Ovary (tissue), 9 donors: ENCODE data around the gene NF1. TPM values are rescaled to one million over a fixed set of nuclear protein-coding genes. Genes with fewer than 3 reads are reported as not detected.
"Not testable (repeated sequence)": the region's sequence is repeated elsewhere in the genome, so short reads cannot be mapped to it uniquely, and the experiment has no call there.

ENCODE experiments used
- DNase-seq, 5 donors: peaks; one replicate each; pipeline ENCODE4 v3.0.0-alpha.2; 2019 to 2020
- H3K27ac ChIP-seq, 2 donors: fragments of 200-600 bp; one replicate each; pipeline versions ENCODE4 v1.5.1 to v1.8.0; 2019 to 2022
- H3K27me3 ChIP-seq: fragments of 200-600 bp; one replicate; pipeline ENCODE4 v1.8.0; 2022
- H3K36me3 ChIP-seq: fragments of 200-600 bp; sonication (generic); one replicate; pipeline ENCODE4 v1.5.1; 2019
- H3K4me1 ChIP-seq: one replicate; pipeline ENCODE4 v1.8.1; 2013; ENCODE audit warnings: mild to moderate bottlenecking, moderate library complexity; ENCODE audit not compliant: insufficient read depth
- H3K4me3 ChIP-seq: fragments of 200-600 bp; sonication (generic); one replicate; pipeline ENCODE4 v1.5.1; 2017
- H3K9me3 ChIP-seq, 2 donors: fragments of 200-600 bp in 1 of 2; sonication (generic) in 1 of 2; one replicate each; pipeline versions ENCODE4 v1.5.1 to v1.8.1; 2013 to 2019; ENCODE audit warnings: mild to moderate bottlenecking in 1 of 2, moderate library complexity in 1 of 2
- EP300 ChIP-seq: sonication (generic); formaldehyde crosslinking; IDR thresholded peaks from one replicate; pipeline ENCODE4 v1.6.1; 2017; ENCODE audit warnings: antibody characterized with exemption
- POLR2A ChIP-seq: fragments of 450-650 bp; IDR thresholded peaks from one replicate; pipeline ENCODE4 v1.6.1; 2017; ENCODE audit warnings: antibody characterized with exemption, mild to moderate bottlenecking, moderate library complexity
- WGBS, 3 donors: extraction: QIAGEN DNeasy Blood & Tissue Kit in 1 of 3; methylation state at CpG; one replicate each; pipeline versions ENCODE4 v1.1.5 to v1.1.7; 2013 to 2017; 5-methylcytosine and 5-hydroxymethylcytosine counted together
- intact Hi-C, 4 donors: fragments of 100-400 bp; cut with DNase I; formaldehyde crosslinking; loops; one replicate each; pipeline versions ENCODE4 v1.11.0 to v1.15.1; 2022 to 2023
- polyA plus RNA-seq, 2 donors: library from polyadenylated mRNA; stranded (reverse); fragments of 200-250 nt in 1 of 2; fragments of 350-450 nt in 1 of 2; fragmentation: Illumina TruSeq in 1 of 2; extraction: RNeasy Lipid Tissue Mini Kit (QIAGEN cat#74804) in 1 of 2; gene quantifications; one replicate each; pipeline ENCODE4 v1.2.3, GENCODE V29; 2013 to 2014
- total RNA-seq, 7 donors: library from RNA; depleted of rRNA in 2 of 7; stranded (reverse); fragments of >200 nt in 2 of 7; fragmentation: NEBNext Ultra II Directional in 3 of 7; extraction: Animal tissue kit (Norgen Biotek cat#: 25700) in 3 of 7; gene quantifications; one replicate each; pipeline versions ENCODE4 v1.1.0 to v1.2.4, GENCODE V29; 2016 to 2023
- TF ChIP-seq, protein P1 (sequence below), 3 donors: fragments of 450-650 bp in 2 of 3; fragments of 200-600 bp in 1 of 3; IDR thresholded peaks; one replicate each; pipeline versions ENCODE4 v1.5.1 to v1.8.0; 2016 to 2022; ENCODE audit warnings: antibody characterized with exemption in 3 of 3, mild to moderate bottlenecking in 1 of 3
- donor health status: DM: no; HTN: no; CAD: no; lungs with moderate emphysema.
- donor health status: DM: no; HTN: no; CAD: no.
- donor health status: Bipolar disorder and iron deficiency.
- donor health status: DM: yes; HTN: yes; CAD: no.
- donor health status: DM: no; HTN: no; CAD: no.
- donor health status: DM: yes; HTN: yes; CAD: no.

The NF1 gene
- total and polyA plus RNA-seq, 9 donors = 11.1 to 62.0 (median 57.0) TPM

GRCh38 chr17:31195305-31195704 lies 100.5 kb downstream of the NF1 start:
- no peak overlapping the region for H3K4me3 ChIP-seq
- intact Hi-C loops = no loop called here
- no peak for DNase-seq
- H3K36me3 ChIP-seq = no peaks in the 10 kb centered on the region
- no peaks in the 10 kb centered on the region for H3K4me1 ChIP-seq
- TF ChIP-seq EP300 (no peak), POLR2A (no peak)
- TF ChIP-seq, protein P1, sequence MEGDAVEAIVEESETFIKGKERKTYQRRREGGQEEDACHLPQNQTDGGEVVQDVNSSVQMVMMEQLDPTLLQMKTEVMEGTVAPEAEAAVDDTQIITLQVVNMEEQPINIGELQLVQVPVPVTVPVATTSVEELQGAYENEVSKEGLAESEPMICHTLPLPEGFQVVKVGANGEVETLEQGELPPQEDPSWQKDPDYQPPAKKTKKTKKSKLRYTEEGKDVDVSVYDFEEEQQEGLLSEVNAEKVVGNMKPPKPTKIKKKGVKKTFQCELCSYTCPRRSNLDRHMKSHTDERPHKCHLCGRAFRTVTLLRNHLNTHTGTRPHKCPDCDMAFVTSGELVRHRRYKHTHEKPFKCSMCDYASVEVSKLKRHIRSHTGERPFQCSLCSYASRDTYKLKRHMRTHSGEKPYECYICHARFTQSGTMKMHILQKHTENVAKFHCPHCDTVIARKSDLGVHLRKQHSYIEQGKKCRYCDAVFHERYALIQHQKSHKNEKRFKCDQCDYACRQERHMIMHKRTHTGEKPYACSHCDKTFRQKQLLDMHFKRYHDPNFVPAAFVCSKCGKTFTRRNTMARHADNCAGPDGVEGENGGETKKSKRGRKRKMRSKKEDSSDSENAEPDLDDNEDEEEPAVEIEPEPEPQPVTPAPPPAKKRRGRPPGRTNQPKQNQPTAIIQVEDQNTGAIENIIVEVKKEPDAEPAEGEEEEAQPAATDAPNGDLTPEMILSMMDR (IDR thresholded peaks at IDR 0.05) = no peak
- H3K27ac ChIP-seq = no peak overlapping the region
- 80 to 86% (median 80%) methylated on average over 5 of the region's 5 CpGs for WGBS, 3 donors
- H3K9me3 ChIP-seq = no peaks in the 10 kb centered on the region
- H3K27me3 ChIP-seq = no peaks in the 10 kb centered on the region

GRCh38 chr17:31198026-31198425 lies 103.2 kb downstream of the NF1 start:
- TF ChIP-seq, protein P1 (IDR thresholded peaks at IDR 0.05) = no peak
- TF ChIP-seq POLR2A = no peak
- TF ChIP-seq EP300 = no peak
- intact Hi-C loops = no loop called here
- Histone ChIP-seq H3K27ac (no peak overlapping the region), H3K9me3 (no peaks in the 10 kb centered on the region), H3K27me3 (no peaks in the 10 kb centered on the region), H3K4me1 (no peaks in the 10 kb centered on the region), H3K4me3 (no peak overlapping the region), H3K36me3 (no peaks in the 10 kb centered on the region)
- WGBS, 3 donors = 97 to 100% (median 100%) methylated on average over 1 of the region's 1 CpG
- no peak for DNase-seq

DNA sequence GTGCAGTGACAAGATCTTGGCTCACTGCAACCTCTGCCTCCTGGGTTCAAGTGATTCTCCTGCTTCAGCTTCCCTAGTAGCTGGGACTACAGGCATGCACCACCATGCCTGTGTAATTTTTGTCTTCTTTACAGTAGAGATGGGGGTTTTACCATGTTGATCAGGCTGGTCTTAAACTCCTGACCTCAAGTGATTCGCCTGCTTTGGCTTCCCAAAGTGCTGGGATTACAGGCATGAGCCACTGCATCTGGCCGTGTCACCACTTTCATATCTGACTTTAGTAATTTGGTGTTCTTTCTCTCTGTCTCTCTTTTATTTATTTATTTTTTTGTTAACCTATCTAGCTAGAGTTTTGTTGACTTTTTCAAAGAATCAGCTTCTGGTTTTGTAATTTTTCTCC lies 103.9 kb downstream of the NF1 start:
- H3K9me3 ChIP-seq, H3K36me3 ChIP-seq, DNase-seq, H3K27ac ChIP-seq, intact Hi-C loops, H3K27me3 ChIP-seq, H3K4me1 ChIP-seq, H3K4me3 ChIP-seq: not testable (repeated sequence)
- WGBS, 3 donors = 84 to 86% (median 85%) methylated on average over 2 of the region's 2 CpGs

GRCh38 chr17:31200287-31200686 lies 105.5 kb downstream of the NF1 start:
- 91 to 98% (median 96%) methylated on average over 2 of the region's 2 CpGs for whole genome bisulfite sequencing, 3 donors
- Histone ChIP-seq H3K27me3 (no peaks in the 10 kb centered on the region), H3K4me1 (no peaks in the 10 kb centered on the region), H3K9me3 (no peaks in the 10 kb centered on the region), H3K36me3 (no peaks in the 10 kb centered on the region), H3K4me3 (no peak overlapping the region), H3K27ac (no peak overlapping the region)
- intact Hi-C loops = no loop called here
- no peak for DNase-seq
- TF ChIP-seq EP300 (no peak), POLR2A (no peak)
- TF ChIP-seq, protein P1 (IDR thresholded peaks at IDR 0.05) = no peak

- Histone ChIP-seq H3K36me3 (no peaks in the 10 kb centered on the region), H3K4me1 (no peaks in the 10 kb centered on the region), H3K4me3 (no peak overlapping the region), H3K27ac (no peak overlapping the region), H3K9me3 (no peaks in the 10 kb centered on the region), H3K27me3 (no peaks in the 10 kb centered on the region)
- TF ChIP-seq, protein P1 (IDR thresholded peaks at IDR 0.05) = no peak
- TF ChIP-seq EP300 (no peak), POLR2A (no peak)
- no peak for DNase-seq
- intact Hi-C loops = no loop called here
These were observed 108.2 kb downstream of the NF1 start for GRCh38 chr17:31202968-31203367.
